HG03039 (cell line): Measurements from ENCODE around the gene TMEM192.
"Not testable (repeated sequence)": the region's sequence is repeated elsewhere in the genome, so short reads cannot be mapped to it uniquely, and the experiment has no call there.

Experiments
- ATAC-seq: cut with Tn5 transposase; IDR thresholded peaks from one replicate; pipeline ENCODE4 v1.9.1; 2021; ENCODE audit warnings: mild to moderate bottlenecking, moderate library complexity; ENCODE audit not compliant: unreplicated experiment

TMEM192 gene

GRCh38 chr4:165112368-165113121 is at the start of gene TMEM192:
TSS of gene TMEM192 (minus strand) at chr4:165112860. CDS start at chr4:165112773, 87 bp downstream.
- peak; percentile 98 for ATAC-seq

- ATAC-seq, result no peak
Measured at GRCh38 chr4:165158762-165159161, 46.1 kb upstream of the TMEM192 start.

- ATAC-seq, result no peak
Measured at GRCh38 chr4:165156906-165157305, 44.2 kb upstream of the TMEM192 start.

GRCh38 chr4:165154482-165154881 is 41.8 kb upstream of the TMEM192 start:
- ATAC-seq, result no peak

- no peak for ATAC-seq
Measured at GRCh38 chr4:165152527-165152926, 39.9 kb upstream of the TMEM192 start.

GRCh38 chr4:165151734-165152133 is 39.1 kb upstream of the TMEM192 start:
- no peak for ATAC-seq

GRCh38 chr4:165150545-165150944 is 37.9 kb upstream of the TMEM192 start:
- ATAC-seq, result no peak

- ATAC-seq, result no peak
Measured at GRCh38 chr4:165138843-165139242, 26.2 kb upstream of the TMEM192 start.

GRCh38 chr4:165137205-165137604 is 24.5 kb upstream of the TMEM192 start:
- ATAC-seq, result no peak

GRCh38 chr4:165136529-165136928 is 23.9 kb upstream of the TMEM192 start:
- ATAC-seq, result no peak

- no peak for ATAC-seq
Measured at GRCh38 chr4:165133150-165133549, 20.5 kb upstream of the TMEM192 start.

GRCh38 chr4:165131247-165131832 is 18.7 kb upstream of the TMEM192 start:
- peak; percentile 67 for ATAC-seq

GRCh38 chr4:165129924-165130323 is 17.3 kb upstream of the TMEM192 start:
- ATAC-seq, result no peak

GRCh38 chr4:165125869-165126499 is 13.3 kb upstream of the TMEM192 start:
- not testable (repeated sequence) for ATAC-seq

GRCh38 chr4:165124488-165124887 is 11.8 kb upstream of the TMEM192 start:
- no peak for ATAC-seq

- ATAC-seq, result peak; percentile 90
Measured at GRCh38 chr4:165118256-165118909, 5.7 kb upstream of the TMEM192 start.

- ATAC-seq, result no peak
Measured at GRCh38 chr4:165115301-165115700, 2.6 kb upstream of the TMEM192 start.

GRCh38 chr4:165111906-165112367 is 723 bp downstream of the TMEM192 start:
- no peak for ATAC-seq

GRCh38 chr4:165106518-165106917 is 6.1 kb downstream of the TMEM192 start:
- ATAC-seq, result no peak

GRCh38 chr4:165101641-165102040 is 11.0 kb downstream of the TMEM192 start:
- no peak for ATAC-seq

- ATAC-seq, result no peak
Measured at GRCh38 chr4:165096776-165097175, 15.9 kb downstream of the TMEM192 start.
